Spinal cord (tissue), 10 donors: ENCODE data around the gene PDGFRB. TPM values are rescaled to one million over a fixed set of nuclear protein-coding genes. Genes with fewer than 3 reads are reported as not detected.

ENCODE experiments used
- DNase-seq, 6 donors: peaks; one replicate each; pipeline versions ENCODE4 v3.0.0 to v3.0.0-alpha.2; 2013 to 2015; ENCODE audit warnings: low spot score in 6 of 6, low read depth in 4 of 6
- H3K27ac ChIP-seq: one replicate; pipeline ENCODE4 v1.5.1; 2013; ENCODE audit warnings: low read depth, low read length, control low read depth
- H3K27me3 ChIP-seq: one replicate; pipeline ENCODE4 v1.6.1; 2013; ENCODE audit warnings: low read length; ENCODE audit not compliant: control insufficient read depth, insufficient read depth
- H3K36me3 ChIP-seq: one replicate; pipeline ENCODE4 v1.6.1; 2013; ENCODE audit warnings: low read length; ENCODE audit not compliant: control insufficient read depth, insufficient read depth
- H3K4me1 ChIP-seq: one replicate; pipeline ENCODE4 v1.6.1; 2013; ENCODE audit warnings: low read length; ENCODE audit not compliant: control insufficient read depth, insufficient read depth
- H3K4me3 ChIP-seq: one replicate; pipeline ENCODE4 v1.5.1; 2013; ENCODE audit warnings: low read depth, low read length, control low read depth
- H3K9me3 ChIP-seq: one replicate; pipeline ENCODE4 v1.6.1; 2013; ENCODE audit warnings: low read length; ENCODE audit not compliant: control insufficient read depth, insufficient read depth
- WGBS: methylation state at CpG from one replicate; pipeline ENCODE4 v1.1.5; 2013; ENCODE audit warnings: missing lambda C conversion rate; ENCODE audit not compliant: insufficient coverage; 5-methylcytosine and 5-hydroxymethylcytosine counted together
- polyA plus RNA-seq, 2 donors: library from polyadenylated mRNA; unstranded; fragments of 120-200 nt; gene quantifications; one replicate each; pipeline ENCODE4 v1.2.1, GENCODE V29; 2013; ENCODE audit not compliant: insufficient read length in 2 of 2
- total RNA-seq, 2 donors: library from RNA; depleted of rRNA in 1 of 2; stranded (reverse); fragments of 120-200 nt in 1 of 2; fragments of >200 nt in 1 of 2; gene quantifications; one replicate each; pipeline versions ENCODE4 v1.2.3 to v1.2.4, GENCODE V29; 2013 to 2014
- donor health status: healthy.

The PDGFRB gene
- total and polyA plus RNA-seq, 4 donors, result 53.0 to 121 (median 85.2) TPM

- H3K27ac ChIP-seq, result no peak overlapping the region
- H3K9me3 ChIP-seq, result no peaks in the 10 kb centered on the region
- H3K4me1 ChIP-seq, result peaks cover 9% of the 10 kb centered on the region
- no peak overlapping the region for H3K4me3 ChIP-seq
- no CpG with 5 or more reads among the region's 3 CpGs for WGBS
- H3K36me3 ChIP-seq, result no peaks in the 10 kb centered on the region
- no peak for DNase-seq
- no peaks in the 10 kb centered on the region for H3K27me3 ChIP-seq
Measured at GRCh38 chr5:150073677-150074076, 82.0 kb downstream of the PDGFRB start.

GRCh38 chr5:150073086-150073625 is 82.5 kb downstream of the PDGFRB start:
- Histone ChIP-seq H3K9me3 (no peaks in the 10 kb centered on the region), H3K27me3 (no peaks in the 10 kb centered on the region), H3K4me3 (no peak overlapping the region), H3K4me1 (peaks cover 14% of the 10 kb centered on the region), H3K36me3 (no peaks in the 10 kb centered on the region), H3K27ac (no peak overlapping the region)
- 75% methylated on average over 5 of the region's 5 CpGs for WGBS
- DNase-seq, result no peak

GRCh38 chr5:150070821-150071220 is 84.8 kb downstream of the PDGFRB start:
- no peak overlapping the region for H3K4me3 ChIP-seq
- no peaks in the 10 kb centered on the region for H3K36me3 ChIP-seq
- H3K27me3 ChIP-seq, result no peaks in the 10 kb centered on the region
- WGBS, result no CpG with 5 or more reads among the region's 3 CpGs
- no peaks in the 10 kb centered on the region for H3K9me3 ChIP-seq
- DNase-seq, result no peak
- no peak overlapping the region for H3K27ac ChIP-seq
- peaks cover 14% of the 10 kb centered on the region for H3K4me1 ChIP-seq

- Histone ChIP-seq H3K9me3 (no peaks in the 10 kb centered on the region), H3K4me3 (no peak overlapping the region), H3K36me3 (no peaks in the 10 kb centered on the region), H3K27me3 (no peaks in the 10 kb centered on the region), H3K4me1 (peaks cover 14% of the 10 kb centered on the region), H3K27ac (no peak overlapping the region)
- DNase-seq, result no peak
- 77% methylated on average over 11 of the region's 25 CpGs for WGBS
Measured at GRCh38 chr5:150069672-150070627, 85.7 kb downstream of the PDGFRB start.

GRCh38 chr5:150068961-150069645 is 86.5 kb downstream of the PDGFRB start:
- Histone ChIP-seq H3K27me3 (no peaks in the 10 kb centered on the region), H3K27ac (no peak overlapping the region), H3K36me3 (no peaks in the 10 kb centered on the region), H3K4me1 (peaks cover 17% of the 10 kb centered on the region), H3K4me3 (no peak overlapping the region), H3K9me3 (no peaks in the 10 kb centered on the region)
- DNase-seq, result peak in 2 of 6 donors; percentile 3 to 22
- 50% methylated on average over 7 of the region's 12 CpGs for WGBS

- no peaks in the 10 kb centered on the region for H3K36me3 ChIP-seq
- no peak overlapping the region for H3K27ac ChIP-seq
- H3K9me3 ChIP-seq, result no peaks in the 10 kb centered on the region
- no peak overlapping the region for H3K4me3 ChIP-seq
- 51% methylated on average over 2 of the region's 4 CpGs for WGBS
- DNase-seq, result peak in 1 of 6 donors; percentile 2
- H3K27me3 ChIP-seq, result no peaks in the 10 kb centered on the region
- peaks cover 17% of the 10 kb centered on the region for H3K4me1 ChIP-seq
Measured at GRCh38 chr5:150068472-150068871, 87.2 kb downstream of the PDGFRB start.

GRCh38 chr5:150068071-150068470 is 87.6 kb downstream of the PDGFRB start:
- WGBS, result 79% methylated on average over 6 of the region's 6 CpGs
- no peaks in the 10 kb centered on the region for H3K36me3 ChIP-seq

GRCh38 chr5:150067405-150067960 is 88.2 kb downstream of the PDGFRB start:
- Histone ChIP-seq H3K27ac (no peak overlapping the region), H3K9me3 (no peaks in the 10 kb centered on the region), H3K36me3 (no peaks in the 10 kb centered on the region), H3K27me3 (no peaks in the 10 kb centered on the region), H3K4me1 (peaks cover 17% of the 10 kb centered on the region), H3K4me3 (no peak overlapping the region)
- DNase-seq, result no peak
- WGBS, result 83% methylated on average over 4 of the region's 6 CpGs

More at GRCh38 chr5:150068071-150068470, 87.6 kb downstream of the PDGFRB start:
- no peak overlapping the region for H3K27ac ChIP-seq
- H3K4me3 ChIP-seq, result no peak overlapping the region
- peaks cover 17% of the 10 kb centered on the region for H3K4me1 ChIP-seq
- no peaks in the 10 kb centered on the region for H3K9me3 ChIP-seq
- DNase-seq, result no peak
- no peaks in the 10 kb centered on the region for H3K27me3 ChIP-seq

- Histone ChIP-seq H3K4me3 (no peak overlapping the region), H3K27me3 (no peaks in the 10 kb centered on the region), H3K9me3 (no peaks in the 10 kb centered on the region), H3K36me3 (no peaks in the 10 kb centered on the region), H3K4me1 (peaks cover 17% of the 10 kb centered on the region), H3K27ac (no peak overlapping the region)
- WGBS, result 85% methylated on average over 1 of the region's 2 CpGs
- no peak for DNase-seq
Measured at GRCh38 chr5:150066901-150067396, 88.7 kb downstream of the PDGFRB start.
